DMS53 (cell line): Measurements from ENCODE around the gene MARCHF4.
A peak's percentile ranks its signal among the peaks of the same experiment; 100 is the strongest.

ENCODE experiments used
- DNase-seq: peaks from one replicate; lab custom pipeline; 2025; lab: John Stamatoyannopoulos, UW

Gene MARCHF4, protein sequence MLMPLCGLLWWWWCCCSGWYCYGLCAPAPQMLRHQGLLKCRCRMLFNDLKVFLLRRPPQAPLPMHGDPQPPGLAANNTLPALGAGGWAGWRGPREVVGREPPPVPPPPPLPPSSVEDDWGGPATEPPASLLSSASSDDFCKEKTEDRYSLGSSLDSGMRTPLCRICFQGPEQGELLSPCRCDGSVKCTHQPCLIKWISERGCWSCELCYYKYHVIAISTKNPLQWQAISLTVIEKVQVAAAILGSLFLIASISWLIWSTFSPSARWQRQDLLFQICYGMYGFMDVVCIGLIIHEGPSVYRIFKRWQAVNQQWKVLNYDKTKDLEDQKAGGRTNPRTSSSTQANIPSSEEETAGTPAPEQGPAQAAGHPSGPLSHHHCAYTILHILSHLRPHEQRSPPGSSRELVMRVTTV

DNA sequence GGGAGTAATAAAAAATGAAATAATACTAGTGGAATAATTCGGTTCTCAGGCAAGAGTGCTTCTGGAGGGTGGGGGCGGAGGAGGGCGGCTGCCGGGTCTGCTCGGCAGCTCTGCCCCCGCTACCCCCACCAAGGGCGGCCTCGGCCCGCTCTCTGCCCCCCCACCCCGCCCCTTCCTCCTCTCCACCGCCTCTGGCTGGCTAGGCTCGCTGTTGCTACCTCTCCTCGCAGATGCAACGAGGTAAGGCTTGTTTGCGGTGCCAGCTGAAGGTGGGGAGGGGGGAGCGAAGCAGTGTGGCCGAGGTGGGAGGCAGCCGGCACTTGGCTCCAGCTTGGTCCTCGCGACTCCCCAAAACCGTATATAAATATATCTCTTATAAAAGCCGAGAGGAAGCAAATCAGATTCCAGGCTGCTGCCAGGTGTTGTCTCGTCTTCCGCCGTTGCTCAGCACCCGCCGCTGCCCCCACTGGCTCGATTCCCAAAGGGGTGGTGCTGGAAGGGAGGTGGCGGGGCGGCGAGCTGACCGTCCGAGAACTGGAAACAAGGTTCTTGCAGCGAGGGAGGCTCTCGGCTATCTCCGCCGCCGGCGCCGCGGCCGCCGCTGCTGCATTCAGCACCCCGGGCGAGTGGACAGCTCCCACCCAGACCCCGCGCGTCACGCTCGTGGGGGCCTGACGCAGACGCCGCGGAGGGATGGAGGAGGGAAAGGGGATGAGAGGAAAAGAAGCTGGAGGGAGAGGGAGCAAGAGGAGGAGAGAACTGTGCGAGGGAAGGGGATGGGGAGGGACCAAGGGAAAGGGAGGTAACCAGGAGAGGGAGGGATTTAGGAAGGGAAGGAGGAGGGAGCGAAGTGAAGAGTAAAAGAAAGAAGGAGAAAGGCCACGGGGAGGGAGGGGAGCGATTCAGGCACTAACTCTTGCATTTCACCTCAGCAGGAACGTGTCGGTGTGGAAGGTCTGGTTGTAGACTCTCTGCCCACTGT is at the start of gene MARCHF4:
Gene MARCHF4 (minus strand): TSS at position 763 of the 982 bp plus-strand sequence. CDS start 2,223 bp downstream, outside the sequence.
- peak; percentile 85 for DNase-seq

DNA sequence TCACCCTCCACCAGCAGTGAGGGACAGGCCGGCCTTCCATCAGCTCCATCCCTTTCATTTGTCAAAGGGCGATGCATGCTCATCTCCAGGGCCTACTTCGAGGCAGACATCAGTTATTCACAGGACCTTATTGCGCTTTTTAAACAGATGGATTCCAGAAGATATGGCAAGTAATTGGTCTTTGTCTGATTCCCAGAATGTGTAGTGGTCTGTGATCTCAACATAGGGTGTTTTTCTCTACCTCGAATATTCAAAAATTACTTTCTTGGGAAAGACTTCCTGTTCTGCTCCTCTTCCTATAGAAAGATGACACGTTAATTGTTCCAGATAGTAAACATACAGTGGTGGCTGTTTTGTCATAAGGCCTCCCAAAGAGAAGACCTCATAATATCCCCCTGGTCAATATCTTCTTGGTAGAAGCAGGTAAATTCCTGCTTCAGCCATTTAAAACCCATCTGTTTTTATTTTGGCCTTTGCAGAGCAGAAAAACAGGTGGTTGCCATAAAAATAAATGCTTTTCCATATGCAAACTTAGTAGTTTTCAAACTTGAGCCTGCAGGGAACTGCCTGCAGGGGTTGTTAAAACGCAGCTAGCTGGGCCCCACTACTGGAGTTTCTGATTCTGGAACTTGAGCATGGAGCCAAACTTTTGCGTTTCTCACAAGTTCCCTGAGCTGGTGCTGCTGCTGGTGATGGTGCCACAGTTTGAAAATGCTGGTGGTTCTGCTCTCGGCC is 48.3 kb upstream of the MARCHF4 start:
- no peak for DNase-seq

DNA sequence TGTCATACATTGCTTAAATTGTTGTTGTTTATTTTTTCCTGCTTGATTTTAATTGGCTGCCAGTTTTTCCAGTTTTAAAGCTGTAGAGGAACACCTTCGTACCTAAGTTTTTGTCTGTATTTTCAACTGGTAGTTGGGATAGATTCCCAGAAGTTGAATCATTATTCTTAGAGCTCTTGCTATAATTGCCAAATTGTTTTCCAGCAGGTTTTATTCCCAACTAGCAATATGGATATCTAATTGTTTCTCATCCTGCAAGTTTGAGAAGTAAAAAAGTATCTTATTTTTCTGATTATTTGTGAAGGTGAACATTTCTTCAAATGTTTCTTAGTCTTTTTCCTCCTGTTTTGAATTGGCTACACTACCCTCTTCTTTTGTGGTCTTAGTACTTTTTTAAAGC is 46.7 kb upstream of the MARCHF4 start:
- no peak for DNase-seq

- DNase-seq, result no peak
Measured at GRCh38 chr2:216416571-216417307, 44.5 kb upstream of the MARCHF4 start.

- no peak for DNase-seq
Measured at GRCh38 chr2:216415541-216415940, 43.3 kb upstream of the MARCHF4 start.

DNA sequence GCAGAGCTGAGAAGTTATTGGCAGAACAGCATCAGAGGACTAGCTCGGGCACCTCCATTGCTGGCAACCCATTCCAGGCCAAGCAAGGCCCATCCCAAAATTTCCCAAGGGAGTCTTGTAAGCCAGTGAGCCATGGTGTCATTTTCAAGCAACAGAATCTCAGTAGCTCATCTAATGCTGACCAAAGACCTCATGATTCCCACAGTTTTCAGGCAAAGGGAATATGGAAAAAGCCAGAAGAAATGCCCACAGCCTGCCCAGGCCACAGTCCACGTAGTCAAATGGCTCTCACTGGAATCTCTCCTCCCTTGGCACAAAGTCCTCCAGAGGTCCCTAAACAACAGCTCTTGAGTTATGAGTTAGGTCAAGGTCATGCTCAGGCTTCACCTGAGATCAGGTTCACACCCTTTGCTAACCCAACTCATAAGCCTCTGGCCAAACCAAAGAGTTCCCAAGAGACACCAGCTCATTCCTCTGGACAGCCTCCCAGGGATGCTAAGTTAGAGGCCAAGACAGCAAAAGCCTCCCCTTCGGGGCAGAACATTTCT is 42.6 kb upstream of the MARCHF4 start:
- no peak for DNase-seq

DNA sequence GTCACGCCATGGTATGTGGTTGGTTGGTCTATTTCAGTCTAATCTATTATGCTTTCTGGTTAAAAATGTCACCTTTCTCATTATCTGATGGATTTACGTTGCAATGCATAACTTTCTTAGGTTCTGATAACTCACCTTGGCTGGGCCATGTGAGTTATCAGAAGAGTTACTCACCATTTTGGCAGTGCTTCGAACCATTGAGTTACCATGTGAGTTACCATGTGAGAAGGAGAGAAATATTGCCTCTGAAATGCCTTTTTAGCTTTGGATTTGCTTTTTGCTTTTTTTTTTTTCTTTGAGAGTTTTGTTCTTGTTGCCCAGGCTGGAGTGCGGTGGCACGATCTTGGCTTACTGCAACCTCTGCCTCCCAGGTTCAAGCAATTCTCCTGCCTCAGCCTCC is 41.6 kb upstream of the MARCHF4 start:
- DNase-seq, result no peak

DNA sequence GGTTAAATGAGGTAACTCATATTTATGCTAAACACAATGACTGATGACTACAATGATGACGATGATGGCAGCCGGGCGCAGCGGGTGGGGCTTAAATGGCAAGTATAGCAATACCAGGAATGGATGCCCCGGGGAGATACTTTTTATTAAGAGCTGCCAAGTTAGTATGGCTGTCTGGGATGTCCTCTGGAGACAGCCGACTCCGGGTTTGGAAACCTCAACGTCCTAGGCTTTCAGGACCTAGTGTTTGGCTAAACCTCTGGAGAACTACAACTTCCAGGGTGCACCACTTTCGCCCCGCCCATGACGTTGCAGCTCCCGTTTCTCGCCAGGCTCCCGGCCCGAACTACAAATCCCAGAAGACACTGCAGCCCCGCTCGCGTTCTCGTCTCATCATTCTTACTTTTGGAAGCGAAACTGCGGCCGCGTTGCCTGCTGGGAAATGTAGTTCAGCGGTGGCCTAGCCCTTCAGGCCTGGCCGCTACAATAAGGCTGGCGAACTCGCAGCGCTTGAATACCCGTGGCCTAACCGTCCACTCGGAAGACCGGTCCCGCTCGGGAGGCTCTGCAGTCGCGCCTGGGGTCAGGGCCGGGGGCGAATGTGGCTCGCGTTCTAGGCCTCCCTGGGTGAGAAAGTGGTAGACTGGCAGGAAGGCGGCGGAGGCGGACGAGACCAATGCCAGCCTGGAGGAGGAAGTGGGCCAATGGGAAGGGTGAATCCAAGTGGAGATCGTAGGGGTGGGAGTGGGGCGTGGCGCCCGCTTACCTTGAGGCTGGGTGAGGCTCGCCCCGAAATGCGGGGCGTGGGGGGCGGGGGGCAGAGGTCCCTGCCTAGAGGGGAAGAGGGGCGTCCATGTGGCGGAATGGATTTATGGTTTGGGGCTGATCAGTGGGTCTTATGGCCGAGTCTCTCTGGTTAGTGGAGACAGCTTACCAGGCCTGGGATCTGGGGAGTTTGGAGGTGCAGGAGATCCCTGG is 40.0 kb upstream of the MARCHF4 start, which contains the start of gene SMARCAL1:
Gene SMARCAL1 (plus strand): TSS at position 463 of the 978 bp plus-strand sequence. CDS start 2,221 bp downstream, outside the sequence.
- DNase-seq, result peak; percentile 96

DNA sequence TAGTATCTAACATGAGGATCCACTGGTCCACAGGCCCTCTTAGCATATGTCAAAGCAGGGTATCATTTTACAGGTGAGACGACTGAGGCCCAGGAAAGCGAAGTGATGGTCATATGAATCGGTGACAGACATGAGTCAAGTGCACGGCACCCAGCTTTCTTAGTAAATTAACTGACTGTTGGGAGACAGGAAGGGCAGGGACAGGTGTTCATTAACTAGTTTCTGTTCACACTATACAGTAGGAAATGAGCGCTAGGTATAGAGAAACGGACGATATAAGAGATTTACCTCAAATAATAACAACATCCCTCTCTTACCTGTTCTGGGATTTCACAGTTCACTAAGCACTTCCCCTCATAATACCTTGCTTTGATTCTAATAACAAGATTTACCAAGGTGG is 38.3 kb upstream of the MARCHF4 start:
- DNase-seq, result no peak

- DNase-seq, result peak; percentile 5
Measured at GRCh38 chr2:216408426-216409290, 36.4 kb upstream of the MARCHF4 start.

- no peak for DNase-seq
Measured at GRCh38 chr2:216406826-216407225, 34.5 kb upstream of the MARCHF4 start.

GRCh38 chr2:216405588-216405987 is 33.3 kb upstream of the MARCHF4 start:
- DNase-seq, result no peak

DNA sequence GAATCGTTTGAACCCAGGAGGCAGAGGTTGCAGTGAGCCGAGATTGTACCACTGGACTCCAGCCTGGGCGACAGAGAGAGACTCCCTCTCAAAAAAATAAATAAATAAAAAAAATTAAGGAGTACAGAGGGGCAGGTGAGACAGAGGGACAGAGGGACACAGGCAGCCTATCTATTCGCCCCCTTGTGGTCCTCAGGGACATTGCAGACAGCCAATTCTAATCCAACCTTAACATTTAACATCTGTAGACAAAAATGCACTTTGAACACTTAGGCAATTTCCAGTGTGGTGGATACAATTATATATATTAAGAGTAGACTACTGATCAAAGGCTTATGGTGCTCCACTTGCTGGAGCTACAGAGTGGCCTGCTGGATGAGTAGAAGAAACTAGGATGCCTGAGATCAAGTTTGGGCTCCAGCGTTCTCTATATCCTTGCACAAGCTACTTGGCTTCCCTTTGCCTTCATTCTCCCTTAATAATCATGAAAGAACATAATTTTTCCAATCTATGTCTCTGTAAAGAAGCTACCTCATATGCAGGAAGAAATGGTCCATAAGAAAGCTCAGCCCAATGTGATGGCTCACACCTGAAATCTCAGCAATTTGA is 31.8 kb upstream of the MARCHF4 start:
- peak; percentile 52 for DNase-seq

- no peak for DNase-seq
Measured at GRCh38 chr2:216402751-216403150, 30.5 kb upstream of the MARCHF4 start.

- DNase-seq, result no peak
Measured at GRCh38 chr2:216399621-216400020, 27.3 kb upstream of the MARCHF4 start.

DNA sequence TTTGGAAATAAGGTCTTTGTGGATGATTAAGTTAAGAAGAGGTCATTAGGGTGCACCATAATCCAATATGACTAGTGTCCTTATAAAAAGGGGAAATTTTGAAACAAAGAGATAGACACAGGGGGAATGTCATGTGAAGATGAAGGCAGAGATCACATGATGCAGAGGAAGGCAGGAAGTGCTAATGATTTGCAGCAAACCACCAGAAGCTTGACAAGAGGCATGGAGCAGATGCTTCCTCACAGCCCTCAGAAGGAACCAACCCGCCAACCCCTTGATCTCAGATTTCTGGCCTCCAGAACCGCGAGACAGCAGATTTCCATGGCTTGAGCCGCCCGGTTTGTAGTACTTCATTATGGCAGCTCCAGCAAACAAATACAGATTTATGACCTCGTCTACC is 22.6 kb upstream of the MARCHF4 start:
- DNase-seq, result no peak

DNA sequence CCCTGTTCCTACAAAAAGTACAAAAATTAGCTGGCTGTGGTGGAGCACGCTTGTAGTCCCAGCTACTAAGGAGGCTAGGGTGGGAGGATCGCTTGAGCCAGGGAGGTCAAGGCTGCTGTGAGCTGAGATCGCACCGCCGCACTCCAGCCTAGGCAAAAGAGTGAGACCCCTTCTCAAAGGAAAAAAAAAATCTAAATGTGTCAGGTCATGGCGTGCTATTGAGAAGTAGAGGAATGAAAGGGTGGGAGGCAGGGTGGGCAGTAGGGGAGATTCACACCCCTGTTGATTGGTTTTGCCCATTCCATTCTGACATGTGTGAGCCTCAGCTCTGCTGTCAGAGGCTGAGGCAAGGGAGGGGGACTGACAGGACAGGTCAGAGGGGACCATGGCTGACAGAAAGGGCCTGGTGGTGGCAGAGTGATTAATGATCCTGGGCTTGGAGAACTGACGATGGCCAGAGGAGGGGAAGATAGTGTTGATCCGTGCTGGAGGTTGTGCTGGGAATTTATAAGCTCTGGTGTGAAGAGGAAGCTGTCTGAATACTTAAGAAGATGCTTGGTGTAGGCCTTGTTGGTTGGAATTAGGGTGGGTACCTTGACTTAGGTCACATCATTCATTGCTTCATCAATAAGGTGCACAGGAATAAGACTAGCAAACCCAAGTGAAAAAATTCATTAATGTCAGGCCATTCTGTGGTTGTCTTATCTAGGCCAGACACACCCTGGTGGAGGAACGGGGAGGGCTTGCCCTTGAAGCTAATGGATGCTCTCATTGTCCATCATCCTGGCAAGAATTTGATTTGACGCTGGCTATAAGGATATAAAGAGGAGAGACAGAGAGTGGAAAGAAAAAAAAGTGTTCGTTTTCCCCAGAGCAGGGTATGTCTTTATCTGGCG is 20.9 kb upstream of the MARCHF4 start:
- no peak for DNase-seq
